Effector memory CD8-positive, alpha-beta T cell (primary cell): Measurements from ENCODE around the gene SRPRA.
"Not testable (repeated sequence)": the region's sequence is repeated elsewhere in the genome, so short reads cannot be mapped to it uniquely, and the experiment has no call there.

Experiments used
- ATAC-seq: fragments of 150-1000 bp; cut with Tn5 transposase; replicated peaks from 2 replicates; pipeline ENCODE4 v1.10.0; 2021; ENCODE audit warnings: mild to moderate bottlenecking, moderate library complexity
- DNase-seq, 3 experiments: peaks; one replicate each; pipeline ENCODE4 v3.0.0; 2021
- H3K27ac Mint-ChIP-seq, 2 donors: one replicate each; pipeline ENCODE4 v1.8.0; 2022; ENCODE audit warnings: mild to moderate bottlenecking in 2 of 2, mixed read lengths in 2 of 2, moderate library complexity in 2 of 2
- H3K27me3 Mint-ChIP-seq, 2 donors: one replicate each; pipeline ENCODE4 v1.8.0; 2022; ENCODE audit warnings: mixed read lengths in 2 of 2
- H3K36me3 Mint-ChIP-seq: one replicate; pipeline ENCODE4 v1.8.0; 2022; ENCODE audit warnings: mild to moderate bottlenecking, moderate library complexity, mixed read lengths; ENCODE audit not compliant: insufficient read depth
- H3K4me1 Mint-ChIP-seq, 2 donors: one replicate each; pipeline ENCODE4 v1.8.0; 2022; ENCODE audit warnings: low read depth in 2 of 2, mixed read lengths in 2 of 2
- H3K4me3 Mint-ChIP-seq, 2 donors: one replicate each; pipeline ENCODE4 v1.8.0; 2022; ENCODE audit warnings: mild to moderate bottlenecking in 2 of 2, mixed read lengths in 2 of 2, moderate library complexity in 2 of 2
- H3K9me3 Mint-ChIP-seq, 2 donors: one replicate each; pipeline ENCODE4 v1.8.0; 2022; ENCODE audit warnings: mixed read lengths in 2 of 2

The SRPRA gene

GRCh38 chr11:126277780-126278179, 9.1 kb upstream of the SRPRA start:
- H3K27ac Mint-ChIP-seq: no peak overlapping the region
- ATAC-seq (no peak), DNase-seq (no peak)
- peaks cover 10 to 23% of the 10 kb centered on the region in 2 donors for H3K4me1 Mint-ChIP-seq
- H3K9me3 Mint-ChIP-seq: no peaks in the 10 kb centered on the region
- H3K36me3 Mint-ChIP-seq: peaks cover 14% of the 10 kb centered on the region
- H3K27me3 Mint-ChIP-seq: no peaks in the 10 kb centered on the region
- H3K4me3 Mint-ChIP-seq: no peak overlapping the region

GRCh38 chr11:126277322-126277721, 8.6 kb upstream of the SRPRA start:
- H3K4me3 Mint-ChIP-seq: no peak overlapping the region
- H3K27ac Mint-ChIP-seq: no peak overlapping the region
- H3K36me3 Mint-ChIP-seq: peaks cover 14% of the 10 kb centered on the region
- ATAC-seq: no peak
- DNase-seq: no peak
- H3K27me3 Mint-ChIP-seq: no peaks in the 10 kb centered on the region
- no peaks in the 10 kb centered on the region for H3K9me3 Mint-ChIP-seq
- H3K4me1 Mint-ChIP-seq: peaks cover 6 to 19% of the 10 kb centered on the region in 2 donors

DNA sequence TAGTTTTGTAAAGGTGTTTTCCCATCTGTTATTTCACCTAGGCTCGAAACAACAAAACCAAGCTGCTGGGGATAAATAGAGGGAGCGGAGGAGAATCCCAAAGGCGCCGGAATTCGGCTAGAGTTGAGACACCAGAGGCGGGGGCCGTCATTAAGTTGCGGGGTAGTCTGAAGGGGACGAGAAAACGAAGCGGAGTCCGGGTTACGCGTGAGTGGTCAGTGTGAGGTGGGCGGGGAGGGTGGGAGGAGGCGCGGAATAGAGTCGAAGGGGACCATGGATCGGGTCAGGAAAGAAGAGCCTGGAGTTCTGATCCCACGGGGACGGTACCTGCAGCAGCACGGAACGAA, 361 bp downstream of the SRPRA start:
- peaks cover 25 to 30% of the 10 kb centered on the region in 2 donors for H3K4me1 Mint-ChIP-seq
- H3K36me3 Mint-ChIP-seq: peaks cover 51% of the 10 kb centered on the region
- no peaks in the 10 kb centered on the region for H3K27me3 Mint-ChIP-seq
- ATAC-seq: no peak
- H3K9me3 Mint-ChIP-seq: no peaks in the 10 kb centered on the region
- H3K27ac Mint-ChIP-seq: peak overlapping the region; percentile 98 to 99
- DNase-seq: no peak
- H3K4me3 Mint-ChIP-seq: peak overlapping the region; percentile 94 to 98

DNA sequence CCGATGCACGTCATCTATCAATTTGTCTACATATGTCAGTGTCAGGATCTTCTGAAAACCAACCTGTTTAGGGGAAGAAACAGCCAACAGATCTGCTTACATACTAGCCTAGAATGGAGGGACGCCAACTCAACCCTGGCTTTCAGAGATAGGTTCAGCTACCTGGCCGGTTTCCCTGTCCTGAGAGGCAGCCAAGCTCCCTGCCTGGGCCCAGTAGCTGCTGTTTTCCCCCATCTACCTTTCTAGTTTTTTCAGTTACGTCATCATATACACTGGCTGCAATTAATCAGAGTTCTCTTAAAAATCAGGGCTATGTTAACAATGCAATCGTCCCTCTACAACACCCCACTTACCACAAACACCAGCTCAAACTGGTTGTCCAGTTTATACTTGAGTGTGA, 1.0 kb downstream of the SRPRA start:
- peaks cover 57% of the 10 kb centered on the region for H3K36me3 Mint-ChIP-seq
- no peaks in the 10 kb centered on the region for H3K9me3 Mint-ChIP-seq
- H3K27me3 Mint-ChIP-seq: no peaks in the 10 kb centered on the region
- peak overlapping the region; percentile 94 to 98 for H3K4me3 Mint-ChIP-seq
- no peak for ATAC-seq
- peaks cover 25 to 30% of the 10 kb centered on the region in 2 donors for H3K4me1 Mint-ChIP-seq
- no peak for DNase-seq
- peak overlapping the region; percentile 98 to 99 for H3K27ac Mint-ChIP-seq

DNA sequence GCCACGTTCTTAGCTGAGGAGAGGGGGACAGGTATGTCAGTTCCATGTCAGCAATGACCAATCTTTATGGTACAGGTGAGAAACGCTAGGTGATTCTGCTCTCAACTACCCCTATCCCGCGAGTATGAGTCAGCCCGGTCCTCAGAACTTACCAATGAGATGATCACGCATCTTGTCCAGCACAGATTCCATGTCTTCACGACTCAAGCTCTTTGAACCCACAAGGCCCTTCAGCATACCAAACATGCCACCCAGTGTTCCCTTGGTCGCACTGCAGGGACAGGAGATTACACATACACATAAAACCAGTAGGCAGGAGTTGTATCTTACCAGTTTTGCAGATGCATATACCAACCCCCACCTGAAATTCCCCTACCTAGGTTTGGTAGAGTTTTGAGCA, 2.9 kb downstream of the SRPRA start:
- H3K4me1 Mint-ChIP-seq: peaks cover 25 to 30% of the 10 kb centered on the region in 2 donors
- ATAC-seq (no peak), DNase-seq (no peak)
- no peak overlapping the region for H3K4me3 Mint-ChIP-seq
- H3K9me3 Mint-ChIP-seq: no peaks in the 10 kb centered on the region
- no peaks in the 10 kb centered on the region for H3K27me3 Mint-ChIP-seq
- peaks cover 67% of the 10 kb centered on the region for H3K36me3 Mint-ChIP-seq
- H3K27ac Mint-ChIP-seq: peak overlapping the region; percentile 68 to 87

- Mint-ChIP-seq H3K36me3 (peaks cover 56% of the 10 kb centered on the region), H3K27me3 (no peaks in the 10 kb centered on the region), H3K4me1 (peaks cover 15 to 18% of the 10 kb centered on the region in 2 donors), H3K4me3 (no peak overlapping the region), H3K27ac (peak overlapping the region in 1 of 2 donors; percentile 45), H3K9me3 (no peaks in the 10 kb centered on the region)
- ATAC-seq: no peak
- no peak for DNase-seq
Measured at GRCh38 chr11:126263489-126263888, 5.2 kb downstream of the SRPRA start.

GRCh38 chr11:126262216-126262615, 6.5 kb downstream of the SRPRA start:
- H3K4me3 Mint-ChIP-seq: no peak overlapping the region
- H3K4me1 Mint-ChIP-seq: peaks cover 5 to 10% of the 10 kb centered on the region in 2 donors
- H3K36me3 Mint-ChIP-seq: peaks cover 50% of the 10 kb centered on the region
- no peak for DNase-seq
- ATAC-seq: no peak
- H3K9me3 Mint-ChIP-seq: no peaks in the 10 kb centered on the region
- no peaks in the 10 kb centered on the region for H3K27me3 Mint-ChIP-seq
- no peak overlapping the region for H3K27ac Mint-ChIP-seq

DNA sequence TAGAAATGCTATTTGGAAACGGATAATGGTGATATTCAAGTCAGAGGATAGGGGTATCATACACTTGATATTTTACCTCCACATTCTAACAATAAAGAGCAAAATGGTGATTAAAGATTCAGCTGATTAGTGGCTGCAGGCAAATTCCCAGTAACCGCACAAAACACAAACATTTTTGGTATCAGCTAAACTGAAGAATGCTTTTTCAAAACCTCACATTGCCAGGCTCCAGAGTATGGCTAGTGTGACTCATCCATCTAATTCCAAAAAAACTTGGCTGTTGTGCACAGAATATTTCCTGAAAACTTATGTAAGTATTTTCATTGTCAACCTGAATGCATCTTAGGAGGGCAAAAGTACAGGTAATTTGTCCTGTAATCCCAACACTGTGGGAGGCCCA, 10.9 kb downstream of the SRPRA start:
- H3K9me3 Mint-ChIP-seq: no peaks in the 10 kb centered on the region
- no peak for ATAC-seq
- H3K27ac Mint-ChIP-seq: no peak overlapping the region
- H3K27me3 Mint-ChIP-seq: no peaks in the 10 kb centered on the region
- no peaks in the 10 kb centered on the region for H3K4me1 Mint-ChIP-seq
- H3K36me3 Mint-ChIP-seq: peaks cover 18% of the 10 kb centered on the region
- no peak for DNase-seq
- no peak overlapping the region for H3K4me3 Mint-ChIP-seq

DNA sequence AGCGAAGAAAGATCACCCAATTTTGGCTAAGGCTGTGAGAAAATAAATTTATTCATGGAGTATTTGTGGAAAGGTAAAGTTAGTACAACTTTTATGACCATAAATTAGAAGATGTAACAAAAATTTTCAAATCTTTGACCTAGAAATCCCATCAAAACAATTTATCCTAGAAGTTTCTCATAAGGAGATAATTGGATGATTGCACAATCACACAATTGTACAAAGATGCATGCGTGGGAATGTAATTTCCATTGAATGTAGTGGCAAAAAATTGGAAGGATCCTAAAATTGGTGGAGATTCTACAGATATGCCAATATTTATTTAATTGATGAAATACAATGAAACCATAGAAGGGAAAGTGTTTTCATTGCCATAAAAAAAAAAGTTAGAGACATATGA, 11.6 kb downstream of the SRPRA start:
- H3K27me3 Mint-ChIP-seq: no peaks in the 10 kb centered on the region
- no peak overlapping the region for H3K27ac Mint-ChIP-seq
- H3K36me3 Mint-ChIP-seq: peaks cover 12% of the 10 kb centered on the region
- H3K4me1 Mint-ChIP-seq: no peaks in the 10 kb centered on the region
- H3K4me3 Mint-ChIP-seq: no peak overlapping the region
- ATAC-seq (no peak), DNase-seq (no peak)
- H3K9me3 Mint-ChIP-seq: no peaks in the 10 kb centered on the region

GRCh38 chr11:126256216-126256615, 12.5 kb downstream of the SRPRA start:
- ATAC-seq (no peak), DNase-seq (no peak)
- no peaks in the 10 kb centered on the region for H3K9me3 Mint-ChIP-seq
- H3K4me1 Mint-ChIP-seq: no peaks in the 10 kb centered on the region
- H3K36me3 Mint-ChIP-seq: peaks cover 8% of the 10 kb centered on the region
- no peak overlapping the region for H3K4me3 Mint-ChIP-seq
- peak overlapping the region in 1 of 2 donors; percentile 60 for H3K27ac Mint-ChIP-seq
- no peaks in the 10 kb centered on the region for H3K27me3 Mint-ChIP-seq

- not testable (repeated sequence) for ATAC-seq, H3K4me1 Mint-ChIP-seq, DNase-seq, H3K27me3 Mint-ChIP-seq, H3K4me3 Mint-ChIP-seq, H3K36me3 Mint-ChIP-seq, H3K9me3 Mint-ChIP-seq
- peak overlapping the region; percentile 29 to 60 for H3K27ac Mint-ChIP-seq
Measured at GRCh38 chr11:126255507-126255906, 13.2 kb downstream of the SRPRA start.

DNA sequence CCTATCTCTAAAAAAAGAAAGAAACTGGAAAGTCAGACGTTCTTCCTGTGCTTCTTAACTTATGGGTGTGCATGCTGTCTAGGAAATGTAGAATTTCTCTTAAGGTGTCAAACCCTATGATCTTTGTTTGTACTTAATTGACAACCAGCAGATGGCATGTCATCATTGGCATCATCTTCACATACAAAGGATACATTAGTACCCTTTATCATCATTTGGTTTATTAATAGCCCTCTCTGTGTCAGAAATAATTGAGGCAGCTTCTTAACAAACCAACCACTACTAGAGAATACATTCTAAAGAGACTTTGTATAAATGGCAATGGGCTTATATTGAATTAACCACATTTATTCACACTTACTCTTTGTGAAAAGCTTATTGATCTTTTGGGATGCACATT, 13.9 kb downstream of the SRPRA start:
- no peaks in the 10 kb centered on the region for H3K27me3 Mint-ChIP-seq
- H3K4me3 Mint-ChIP-seq: no peak overlapping the region
- H3K9me3 Mint-ChIP-seq: no peaks in the 10 kb centered on the region
- H3K36me3 Mint-ChIP-seq: peaks cover 8% of the 10 kb centered on the region
- ATAC-seq (no peak), DNase-seq (no peak)
- H3K4me1 Mint-ChIP-seq: no peaks in the 10 kb centered on the region
- H3K27ac Mint-ChIP-seq: peak overlapping the region in 1 of 2 donors; percentile 31

- Mint-ChIP-seq H3K9me3 (no peaks in the 10 kb centered on the region), H3K27me3 (no peaks in the 10 kb centered on the region), H3K4me1 (no peaks in the 10 kb centered on the region), H3K4me3 (no peak overlapping the region), H3K36me3 (peaks cover 8% of the 10 kb centered on the region), H3K27ac (no peak overlapping the region)
- DNase-seq (no peak), ATAC-seq (no peak)
Measured at GRCh38 chr11:126253265-126253664, 15.4 kb downstream of the SRPRA start.

DNA sequence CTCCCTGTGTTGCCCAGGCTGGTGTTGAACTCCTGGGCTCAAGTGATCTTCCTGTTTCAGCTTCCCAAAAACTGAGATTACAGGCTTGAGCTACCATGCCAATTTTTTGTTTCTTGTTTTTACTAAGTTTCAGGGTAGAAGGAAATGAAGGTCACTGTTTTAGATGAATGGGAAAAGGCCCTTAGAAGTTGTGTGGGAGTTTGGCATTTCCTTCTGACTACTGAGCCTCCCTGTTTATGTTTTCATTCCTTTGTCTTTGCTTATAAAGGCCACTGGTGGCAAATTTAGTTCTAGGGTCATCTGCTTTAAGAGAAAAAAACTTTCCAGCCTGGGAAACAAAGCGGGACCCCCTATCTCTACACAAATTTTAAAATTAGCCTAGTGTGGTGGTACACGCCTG, 22.1 kb downstream of the SRPRA start:
- no peaks in the 10 kb centered on the region for H3K27me3 Mint-ChIP-seq
- DNase-seq: no peak
- H3K4me1 Mint-ChIP-seq: no peaks in the 10 kb centered on the region
- H3K9me3 Mint-ChIP-seq: no peaks in the 10 kb centered on the region
- no peak for ATAC-seq
- H3K36me3 Mint-ChIP-seq: peaks cover 31% of the 10 kb centered on the region
- no peak overlapping the region for H3K4me3 Mint-ChIP-seq
- no peak overlapping the region for H3K27ac Mint-ChIP-seq

DNA sequence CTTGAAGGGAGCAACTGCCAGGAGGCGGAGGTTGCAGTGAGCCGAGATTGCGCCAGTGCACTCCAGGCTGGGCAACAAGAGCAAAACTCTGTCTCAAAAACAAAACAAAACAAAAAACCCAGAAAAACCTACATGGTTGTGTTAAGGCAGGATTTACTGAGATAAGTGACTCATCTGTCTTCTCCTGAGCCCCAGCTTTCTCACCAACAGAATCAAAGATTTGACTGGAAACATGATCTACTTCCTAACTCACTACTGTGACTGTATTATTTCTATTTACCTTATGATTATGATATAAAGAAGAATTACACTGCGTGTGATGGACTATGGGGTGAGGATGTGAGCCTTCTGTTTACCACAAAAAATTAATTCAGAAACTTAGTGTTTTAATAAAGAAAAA, 35.3 kb downstream of the SRPRA start:
- DNase-seq (no peak), ATAC-seq (no peak)
- H3K4me1 Mint-ChIP-seq: no peaks in the 10 kb centered on the region
- H3K36me3 Mint-ChIP-seq: peaks cover 24% of the 10 kb centered on the region
- no peak overlapping the region for H3K4me3 Mint-ChIP-seq
- H3K9me3 Mint-ChIP-seq: no peaks in the 10 kb centered on the region
- H3K27ac Mint-ChIP-seq: no peak overlapping the region
- H3K27me3 Mint-ChIP-seq: no peaks in the 10 kb centered on the region
